Stimulated activated CD8-positive, alpha-beta memory T cell treated with anti-CD3 and anti-CD28 coated beads, Interleukin-4, amount 100 ng/mL, for 1 hour (primary cell): Measurements from ENCODE around the gene MAD2L1BP.
A peak's percentile ranks its signal among the peaks of the same experiment; 100 is the strongest.
"Not testable (repeated sequence)": the region's sequence is repeated elsewhere in the genome, so short reads cannot be mapped to it uniquely, and the experiment has no call there.

Experiments
- DNase-seq, 2 donors: peaks; one replicate each; pipeline ENCODE4 v3.0.0-alpha.2; 2020; ENCODE audit warnings: low read depth in 2 of 2, low spot score in 1 of 2

The MAD2L1BP gene

DNA sequence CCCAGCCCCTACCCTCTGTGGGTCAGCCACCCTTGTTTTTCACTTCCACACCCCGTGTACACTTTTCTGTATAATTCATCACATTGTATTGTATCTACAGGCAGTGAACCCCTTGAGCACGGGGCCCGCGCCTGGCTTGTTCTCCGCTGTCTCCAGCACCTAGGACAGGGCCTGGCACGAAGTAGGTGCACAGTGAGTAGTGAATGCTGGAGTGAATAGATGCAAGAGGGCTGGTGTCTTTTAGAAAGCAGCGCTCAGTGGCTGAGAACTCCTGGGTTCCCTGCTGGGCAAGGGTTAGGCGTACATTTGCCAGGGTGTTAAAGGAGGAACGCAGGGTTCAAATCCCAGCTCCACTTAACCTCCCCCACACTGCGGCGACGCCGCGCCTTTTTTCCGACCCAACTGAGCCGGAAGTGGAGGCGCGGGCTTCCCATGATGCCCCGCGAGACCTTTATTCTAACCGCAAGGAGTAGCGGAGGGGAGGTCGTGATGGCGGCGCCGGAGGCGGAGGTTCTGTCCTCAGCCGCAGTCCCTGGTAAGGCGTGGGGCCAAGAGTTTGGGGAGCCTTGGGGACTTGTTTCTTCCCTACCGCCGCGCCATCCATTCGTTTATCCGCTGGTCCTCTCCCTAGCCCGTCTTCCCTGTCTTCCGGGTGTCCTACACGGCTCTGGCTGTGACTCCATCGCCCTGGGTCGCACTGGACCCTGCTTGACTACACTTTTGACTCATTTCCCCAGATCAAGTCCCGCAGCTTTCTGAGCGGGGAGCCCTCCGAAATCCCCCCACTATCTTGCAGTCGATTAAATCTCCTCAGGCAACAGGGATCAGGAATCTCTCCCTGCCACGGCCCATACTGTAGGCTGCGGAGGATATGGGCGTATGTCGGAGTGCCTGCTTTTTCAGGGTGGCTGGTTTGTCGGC is at the start of gene MAD2L1BP:
Gene MAD2L1BP, plus strand, starts transcription at position 454 of the 921 bp plus-strand sequence. Its CDS starts 36 bp downstream, at position 490.
- DNase-seq = peak; percentile 69 to 77

DNA sequence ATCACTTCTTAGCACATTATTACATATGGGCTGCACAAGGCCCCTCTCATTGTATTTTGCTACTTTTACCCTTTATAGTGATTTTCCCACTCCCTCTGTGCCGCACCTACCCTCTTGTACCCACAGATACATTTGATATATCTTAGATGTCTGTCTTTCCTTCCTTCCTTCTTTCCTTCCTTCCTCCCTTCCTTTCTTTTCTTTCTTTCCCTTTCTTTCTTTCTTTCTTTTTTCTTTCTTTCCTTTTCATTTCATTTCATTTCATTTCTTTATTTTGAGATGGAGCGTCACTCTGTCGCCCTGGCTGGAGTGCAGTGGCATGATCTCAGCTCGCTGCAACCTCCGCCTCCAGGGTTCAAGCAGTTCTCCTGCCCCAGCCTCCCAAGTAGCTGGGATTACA is 47.4 kb upstream of the MAD2L1BP start:
- no peak for DNase-seq

DNA sequence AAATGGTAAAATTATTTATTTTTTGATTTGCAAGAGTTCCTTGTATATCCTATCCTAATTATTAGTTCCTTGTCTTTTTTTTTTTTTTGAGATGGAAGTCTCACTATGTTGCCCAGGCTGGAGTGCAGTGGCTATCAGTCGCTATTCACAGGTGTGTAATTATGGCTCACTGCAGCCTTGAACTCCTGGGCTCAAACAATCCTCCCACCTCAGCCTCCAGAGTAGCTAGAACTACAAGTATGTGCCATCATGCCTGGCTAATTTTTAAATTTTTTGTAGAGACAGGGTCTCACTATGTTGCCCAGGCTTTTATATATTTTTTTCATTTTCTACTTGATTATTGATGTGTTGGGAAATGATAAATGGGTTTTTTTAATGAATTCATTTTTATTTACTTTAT is 46.1 kb upstream of the MAD2L1BP start:
- not testable (repeated sequence) for DNase-seq

- no peak for DNase-seq
These were observed 41.7 kb upstream of the MAD2L1BP start for GRCh38 chr6:43593938-43594337.

- no peak for DNase-seq
These were observed 35.0 kb upstream of the MAD2L1BP start for GRCh38 chr6:43600595-43600994.

GRCh38 chr6:43604174-43604573 is 31.5 kb upstream of the MAD2L1BP start:
- DNase-seq = no peak

DNA sequence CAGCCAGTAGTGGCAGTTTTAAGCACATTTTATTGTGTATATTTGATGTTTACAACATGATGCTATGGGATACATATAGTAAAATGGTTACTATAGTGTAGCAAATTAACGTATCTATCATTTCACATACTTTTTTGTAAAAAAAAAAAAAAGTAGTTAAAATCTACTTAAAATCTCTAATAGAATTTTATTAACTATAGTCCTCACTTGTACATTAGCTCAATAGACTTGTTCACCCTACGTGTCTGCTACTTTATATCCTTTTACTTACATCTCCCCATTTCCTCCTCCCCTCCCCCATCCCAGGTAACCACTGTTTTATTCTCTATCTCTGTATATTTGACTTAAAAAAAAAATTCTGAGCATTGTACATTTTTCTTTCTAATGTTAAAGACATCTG is 29.6 kb upstream of the MAD2L1BP start:
- DNase-seq = no peak

- DNase-seq = peak in 1 of 2 donors; percentile 50
These were observed 27.3 kb upstream of the MAD2L1BP start for GRCh38 chr6:43608310-43608763.

DNA sequence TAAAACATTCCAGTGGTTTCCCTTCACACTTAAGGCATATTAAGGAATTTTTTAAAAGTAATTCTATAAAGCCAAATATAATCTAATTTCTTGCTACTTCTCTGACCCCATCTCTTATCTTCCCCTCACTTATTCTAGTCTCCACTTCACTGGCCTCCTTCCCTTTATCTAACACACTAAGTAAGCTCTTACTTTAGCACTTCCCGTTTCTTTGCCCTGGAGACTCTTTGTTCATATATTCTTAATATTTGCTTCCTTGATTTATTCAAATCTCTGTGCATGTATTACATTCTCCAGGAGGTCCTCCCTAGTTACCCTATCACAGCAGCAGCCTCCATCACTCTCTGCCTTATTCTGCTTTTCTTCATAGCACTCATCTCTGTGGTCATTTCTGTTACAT is 26.8 kb upstream of the MAD2L1BP start:
- DNase-seq = no peak

GRCh38 chr6:43609402-43609801 is 26.2 kb upstream of the MAD2L1BP start:
- DNase-seq = no peak

- DNase-seq = no peak
These were observed 25.2 kb upstream of the MAD2L1BP start for GRCh38 chr6:43610431-43610830.

- DNase-seq = no peak
These were observed 21.8 kb upstream of the MAD2L1BP start for GRCh38 chr6:43613721-43614395.

- no peak for DNase-seq
These were observed 21.3 kb upstream of the MAD2L1BP start for GRCh38 chr6:43614396-43614730.

DNA sequence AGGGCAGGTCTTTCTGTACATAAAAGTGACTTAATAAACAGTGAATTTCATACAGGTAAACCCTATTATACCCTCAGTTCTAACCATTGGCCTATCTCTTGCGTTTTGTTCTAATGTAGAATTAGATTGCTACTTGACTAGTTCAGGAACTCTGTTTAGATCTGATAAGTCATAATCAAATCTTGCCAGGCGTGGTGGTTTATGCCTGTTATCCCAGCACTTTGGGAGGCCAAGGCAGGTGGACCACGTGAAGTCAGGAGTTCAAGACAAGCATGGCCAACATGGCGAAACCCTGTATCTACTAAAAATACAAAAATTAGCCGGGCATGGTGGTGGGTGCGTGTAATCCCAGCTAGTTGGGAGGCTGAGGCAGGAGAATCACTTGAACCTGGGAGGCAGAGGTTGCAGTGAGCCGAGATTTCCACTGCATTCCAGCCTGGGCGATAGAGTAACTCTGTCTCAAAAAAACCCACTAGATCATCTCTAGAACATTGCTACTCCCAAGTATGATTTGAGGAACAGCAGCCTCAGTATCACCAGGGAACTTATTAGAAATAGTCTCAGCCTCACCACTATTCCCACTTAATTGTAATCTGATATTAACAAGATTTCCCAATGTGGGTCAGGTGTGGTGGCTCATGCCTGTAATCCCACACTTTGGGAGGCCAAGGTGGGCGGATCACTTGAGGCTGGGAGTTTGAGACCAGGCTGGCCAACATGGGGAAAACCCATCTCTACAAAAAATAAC is 18.7 kb upstream of the MAD2L1BP start:
- DNase-seq = no peak

DNA sequence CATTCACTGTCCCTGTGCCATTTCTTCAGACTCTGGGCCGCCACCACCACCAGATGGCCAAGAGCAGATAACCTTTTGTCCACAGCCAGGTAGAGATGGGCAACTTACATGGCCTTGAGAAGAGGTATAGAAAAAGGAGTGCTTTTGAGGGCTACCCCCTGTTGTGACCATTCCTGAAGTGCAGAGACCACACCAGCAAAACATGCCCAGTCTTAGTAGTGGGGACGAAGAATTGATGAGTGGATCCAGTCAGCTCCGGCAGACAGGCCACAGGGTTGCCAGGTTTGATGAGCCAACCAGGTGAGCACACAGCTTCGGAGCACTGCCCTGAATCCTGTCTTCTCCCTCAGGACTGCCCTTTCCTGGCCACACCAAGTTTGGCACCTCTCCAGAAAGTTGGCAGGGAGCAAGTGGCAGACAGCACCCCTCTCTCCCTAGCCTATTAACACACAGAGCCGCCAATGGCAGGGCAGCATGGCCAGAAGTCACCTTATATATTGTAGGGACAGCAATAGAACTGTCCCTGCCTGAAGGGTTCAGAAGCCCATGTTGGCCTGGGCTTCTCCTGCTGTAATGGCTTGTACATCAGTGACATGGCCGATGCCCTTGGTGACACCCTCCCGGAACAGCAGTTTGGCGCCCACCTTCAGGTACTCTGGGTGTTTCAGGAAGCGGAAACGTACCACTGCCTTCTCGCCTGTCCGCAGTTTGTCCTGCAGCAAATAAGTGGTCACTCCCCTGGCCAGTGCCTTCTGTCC is 14.4 kb upstream of the MAD2L1BP start:
- DNase-seq = no peak

- DNase-seq = no peak
These were observed 13.8 kb upstream of the MAD2L1BP start for GRCh38 chr6:43621836-43622180.

GRCh38 chr6:43622541-43622940 is 13.1 kb upstream of the MAD2L1BP start:
- no peak for DNase-seq

GRCh38 chr6:43623880-43624785 is 11.5 kb upstream of the MAD2L1BP start:
- no peak for DNase-seq

DNA sequence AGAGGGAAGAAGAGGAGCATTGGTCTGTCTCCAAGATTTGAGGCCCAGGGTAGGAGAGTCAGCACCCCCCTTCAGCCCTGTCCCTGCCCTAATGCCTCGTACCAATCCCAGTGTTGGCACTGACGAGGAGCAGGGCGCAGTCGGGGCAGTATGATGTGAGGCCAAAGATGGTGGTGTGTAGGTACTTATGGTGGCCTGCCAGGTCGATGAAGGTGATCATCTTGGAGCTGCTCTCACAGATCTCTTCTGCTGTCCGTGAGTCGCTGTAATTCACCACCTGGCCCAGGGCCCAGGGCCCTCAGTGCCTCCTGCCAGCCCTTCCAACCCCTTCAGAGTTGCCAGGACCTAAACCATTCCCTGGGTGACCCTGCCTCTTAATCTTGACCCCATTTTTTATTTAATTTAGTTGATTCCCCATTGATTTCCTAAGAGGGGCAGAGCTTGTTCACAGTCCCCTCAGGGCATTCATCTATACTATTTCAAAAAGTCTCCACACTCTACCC is 10.8 kb upstream of the MAD2L1BP start:
- DNase-seq = no peak
